Keratinocyte (primary cell): ENCODE measurements around the gene CSK.

Experiments
- CTCF ChIP-seq, 3 experiments: IDR thresholded peaks in 1 of 3; conservative IDR thresholded peaks in 1 of 3; optimal IDR thresholded peaks in 1 of 3; 2 replicates in 2 of 3; 3 replicates in 1 of 3; pipeline versions ENCODE3 to v1.5.1; 2011; ENCODE audit warnings: low read length in 3 of 3, mild to moderate bottlenecking in 3 of 3, moderate library complexity in 2 of 3, control low read depth in 1 of 3, inconsistent platforms in 1 of 3; ENCODE audit not compliant: insufficient read depth in 2 of 3; ENCODE audit errors: extremely low read depth in 1 of 3
- EZH2 ChIP-seq: IDR thresholded peaks from one replicate; pipeline ENCODE4 v1.6.1; 2012; ENCODE audit warnings: inconsistent platforms, mild to moderate bottlenecking, low read length, moderate library complexity

GRCh38 chr15:74850393-74850792 lies 68.5 kb downstream of the CSK start:
- TF ChIP-seq EZH2 (no peak), CTCF (optimal IDR thresholded peaks at IDR 0.05 in 1 of 3, IDR thresholded peaks at IDR 0.05 in 1 of 3, conservative IDR thresholded peaks at IDR 0.05 in 1 of 3; ENCODE audit: extremely low read depth in 1 of 3, insufficient read depth in 2 of 3, low read length in 3 of 3) (no peak)
